IMR-90 (cell line): ENCODE measurements around the gene HUWE1. TPM values are rescaled to one million over a fixed set of nuclear protein-coding genes. Genes with fewer than 3 reads are reported as not detected.

Experiments used
- ATAC-seq: fragments of 200-7000 bp; cut with Tn5 transposase; 2 replicates; pipeline ENCODE4 v1.9.1; 2020; ENCODE audit warnings: low read depth, mild to moderate bottlenecking, moderate library complexity
- BruUV-seq: library from RNA; stranded (reverse); fragments of 400-500 nt; replicated peaks from 2 replicates; lab custom pipeline; 2021; lab: Mats Ljungman, UMichigan
- CTCF ChIA-PET: fragments of 300-600 bp; formaldehyde crosslinking; extraction: SDS; loops from one replicate; lab custom pipeline; 2021; ENCODE audit warnings: antibody characterized with exemption; lab: Yijun Ruan, JAX
- POLR2A ChIA-PET: fragments of 300-600 bp; sonication (Branson Sonifier 250); formaldehyde crosslinking; loops from one replicate; lab custom pipeline; 2022; ENCODE audit warnings: antibody characterized with exemption; ENCODE audit not compliant: unreplicated experiment; lab: Charles Lee
- DNase-seq: peaks from one replicate; pipeline ENCODE4 v3.0.0; 2013
- H2AFZ ChIP-seq: replicated peaks from 2 replicates; pipeline ENCODE3; 2013; ENCODE audit warnings: low read length, mild to moderate bottlenecking; ENCODE audit not compliant: poor library complexity
- H2AK5ac ChIP-seq: 2 replicates; pipeline ENCODE4 v1.6.1; 2013; ENCODE audit warnings: low read depth, low read length, inconsistent platforms
- H2AK9ac ChIP-seq: replicated peaks from 2 replicates; pipeline ENCODE3; 2013; ENCODE audit warnings: mild to moderate bottlenecking, low read depth, low read length, moderate library complexity; ENCODE audit not compliant: poor library complexity
- H2BK120ac ChIP-seq: 2 replicates; pipeline ENCODE4 v1.6.1; 2013; ENCODE audit warnings: low read depth, low read length, inconsistent platforms
- H2BK15ac ChIP-seq: 3 replicates; pipeline ENCODE4 v1.6.1; 2013; ENCODE audit warnings: low read depth, low read length, inconsistent platforms
- H2BK20ac ChIP-seq: 2 replicates; pipeline ENCODE4 v1.6.1; 2013; ENCODE audit warnings: low read depth, mild to moderate bottlenecking, inconsistent platforms, low read length, moderate library complexity
- H2BK5ac ChIP-seq: 2 replicates; pipeline ENCODE4 v1.6.1; 2013; ENCODE audit warnings: mild to moderate bottlenecking, low read depth, low read length, inconsistent platforms; ENCODE audit not compliant: poor library complexity, severe bottlenecking
- H3K14ac ChIP-seq: replicated peaks from 2 replicates; pipeline ENCODE4 v1.6.1; 2013; ENCODE audit warnings: low read depth, low read length, inconsistent platforms
- H3K18ac ChIP-seq: 2 replicates; pipeline ENCODE4 v1.6.1; 2013; ENCODE audit warnings: low read depth, low read length, control low read depth
- H3K23ac ChIP-seq: 2 replicates; pipeline ENCODE4 v1.6.1; 2013; ENCODE audit warnings: low read depth, low read length, inconsistent platforms
- H3K27ac ChIP-seq: 2 replicates; pipeline ENCODE4 v1.5.1; 2013; ENCODE audit warnings: mild to moderate bottlenecking, control low read depth, low read length; ENCODE audit not compliant: insufficient read depth
- H3K27me3 ChIP-seq: 2 replicates; pipeline ENCODE4 v1.6.1; 2013; ENCODE audit warnings: low read length; ENCODE audit not compliant: control insufficient read depth, insufficient read depth
- H3K36me3 ChIP-seq: 2 replicates; pipeline ENCODE4 v1.6.1; 2013; ENCODE audit warnings: low read length, mixed read lengths; ENCODE audit not compliant: control insufficient read depth, insufficient read depth
- H3K4ac ChIP-seq: 2 replicates; pipeline ENCODE4 v1.6.1; 2013; ENCODE audit warnings: low read depth, low read length, inconsistent platforms
- H3K4me1 ChIP-seq: 2 replicates; pipeline ENCODE4 v1.6.1; 2013; ENCODE audit warnings: low read length, mixed read lengths; ENCODE audit not compliant: control insufficient read depth, insufficient read depth
- H3K4me2 ChIP-seq: 2 replicates; pipeline ENCODE4 v1.6.1; 2013; ENCODE audit warnings: low read depth, mild to moderate bottlenecking, control low read depth, low read length, moderate library complexity
- H3K4me3 ChIP-seq: 2 replicates; pipeline ENCODE4 v1.5.1; 2013; ENCODE audit warnings: low read depth, mild to moderate bottlenecking, control low read depth, low read length, moderate library complexity; ENCODE audit not compliant: insufficient read depth
- H3K56ac ChIP-seq: 2 replicates; pipeline ENCODE4 v1.6.1; 2013; ENCODE audit warnings: low read length, inconsistent platforms; ENCODE audit not compliant: insufficient read depth; ENCODE audit errors: extremely low read depth
- H3K79me1 ChIP-seq, 2 experiments: 2 replicates each; pipeline ENCODE4 v1.6.1; 2013; ENCODE audit warnings: low read length in 2 of 2, inconsistent platforms in 1 of 2, low read depth in 1 of 2
- H3K9ac ChIP-seq: 2 replicates; pipeline ENCODE4 v1.6.1; 2013; ENCODE audit warnings: low read depth, low read length, control low read depth
- H3K9me1 ChIP-seq: 2 replicates; pipeline ENCODE4 v1.6.1; 2013; ENCODE audit warnings: low read length, inconsistent platforms; ENCODE audit not compliant: insufficient read depth
- H3K9me3 ChIP-seq: 2 replicates; pipeline ENCODE4 v1.6.1; 2013; ENCODE audit warnings: low read length; ENCODE audit not compliant: control insufficient read depth, insufficient read depth
- H4K20me1 ChIP-seq: 2 replicates; pipeline ENCODE4 v1.6.1; 2013; ENCODE audit warnings: low read length, inconsistent platforms; ENCODE audit not compliant: insufficient read depth
- H4K5ac ChIP-seq: 2 replicates; pipeline ENCODE4 v1.6.1; 2013; ENCODE audit warnings: mild to moderate bottlenecking, low read depth, low read length, control low read depth
- H4K8ac ChIP-seq, 2 experiments: 2 replicates each; pipeline ENCODE4 v1.6.1; 2013; ENCODE audit warnings: low read depth in 2 of 2, low read length in 2 of 2, control low read depth in 1 of 2, inconsistent platforms in 1 of 2
- H4K91ac ChIP-seq: 2 replicates; pipeline ENCODE4 v1.6.1; 2013; ENCODE audit warnings: low read depth, low read length, inconsistent platforms; ENCODE audit not compliant: insufficient read depth
- BHLHE40 ChIP-seq: fragments of 150-350 bp; IDR thresholded peaks from 2 replicates; pipeline ENCODE4 v1.6.1; 2016; ENCODE audit warnings: mild to moderate bottlenecking, low read depth, low read length
- CHD1 ChIP-seq: IDR thresholded peaks from 2 replicates; pipeline ENCODE4 v1.6.1; 2012; ENCODE audit warnings: low read depth, low read length, improper control_type of control experiment
- MAFK ChIP-seq: IDR thresholded peaks from 2 replicates; pipeline ENCODE4 v1.6.1; 2012; ENCODE audit warnings: low read depth, low read length, improper control_type of control experiment
- MAZ ChIP-seq: IDR thresholded peaks from 2 replicates; pipeline ENCODE4 v1.6.1; 2012; ENCODE audit warnings: low read depth, mild to moderate bottlenecking, low read length, improper control_type of control experiment, moderate library complexity, borderline replicate concordance
- MXI1 ChIP-seq: IDR thresholded peaks from 2 replicates; pipeline ENCODE4 v1.6.1; 2012; ENCODE audit warnings: low read depth, mild to moderate bottlenecking, low read length, moderate library complexity, borderline replicate concordance
- NFE2L2 ChIP-seq: fragments of 150-350 bp; IDR thresholded peaks from 2 replicates; pipeline ENCODE4 v1.6.1; 2016; ENCODE audit warnings: low read depth, mild to moderate bottlenecking, low read length
- POLR2A ChIP-seq: IDR thresholded peaks from 2 replicates; pipeline ENCODE4 v1.6.1; 2012; ENCODE audit warnings: mild to moderate bottlenecking, low read depth, low read length
- RCOR1 ChIP-seq: IDR thresholded peaks from 2 replicates; pipeline ENCODE4 v1.6.1; 2012; ENCODE audit warnings: mild to moderate bottlenecking, low read length, improper control_type of control experiment; ENCODE audit not compliant: insufficient replicate concordance
- RFX5 ChIP-seq: IDR thresholded peaks from 2 replicates; pipeline ENCODE4 v1.8.0; 2012; ENCODE audit warnings: low read depth, mild to moderate bottlenecking, low read length, moderate library complexity
- WGBS, 2 experiments: methylation state at CpG; one replicate each; pipeline versions ENCODE4 v1.1.5 to v1.1.7; 2013; ENCODE audit warnings: missing lambda C conversion rate in 2 of 2; ENCODE audit not compliant: insufficient read length in 1 of 2; ENCODE audit errors: extremely low coverage in 2 of 2; 5-methylcytosine and 5-hydroxymethylcytosine counted together
- dilution Hi-C: fragments of 300-500 bp; cut with HindIII; formaldehyde crosslinking; loops from one replicate; pipeline ENCODE4 v1.14.3; 2018; ENCODE audit warnings: low sequenced_read_pairs; ENCODE audit not compliant: unreplicated experiment
- in situ Hi-C: fragments of 300-500 bp; cut with MboI; formaldehyde crosslinking; loops from 3 replicates; pipeline ENCODE4 v1.14.3; 2019; ENCODE audit warnings: low sequenced_read_pairs, inconsistent platforms, mixed read lengths
- intact Hi-C: fragments of 100-400 bp; cut with micrococcal nuclease; formaldehyde crosslinking; loops from 2 replicates; pipeline ENCODE4 v1.10.0; 2022
- polyA plus RNA-seq, 3 experiments: library from polyadenylated mRNA; depleted of rRNA; stranded (reverse); fragments of >200 nt; gene quantifications; 2 replicates each; pipeline ENCODE4 v1.2.3, GENCODE V29; 2012; ENCODE audit warnings: low replicate concordance in 1 of 3
- total RNA-seq: library from RNA; depleted of rRNA; stranded (reverse); fragments of >200 nt; gene quantifications from 2 replicates; pipeline ENCODE4 v1.2.3, GENCODE V29; 2012
- TF ChIP-seq, protein P1 (sequence below): fragments of 150-350 bp; IDR thresholded peaks from 2 replicates; pipeline ENCODE4 v1.6.1; 2017; ENCODE audit warnings: mild to moderate bottlenecking, antibody characterized with exemption, low read length, low read depth

Gene HUWE1
- total and polyA plus RNA-seq, 2 of the 4 experiments (the other 2 are of a cell fraction): 47.6 to 57.7 TPM

DNA sequence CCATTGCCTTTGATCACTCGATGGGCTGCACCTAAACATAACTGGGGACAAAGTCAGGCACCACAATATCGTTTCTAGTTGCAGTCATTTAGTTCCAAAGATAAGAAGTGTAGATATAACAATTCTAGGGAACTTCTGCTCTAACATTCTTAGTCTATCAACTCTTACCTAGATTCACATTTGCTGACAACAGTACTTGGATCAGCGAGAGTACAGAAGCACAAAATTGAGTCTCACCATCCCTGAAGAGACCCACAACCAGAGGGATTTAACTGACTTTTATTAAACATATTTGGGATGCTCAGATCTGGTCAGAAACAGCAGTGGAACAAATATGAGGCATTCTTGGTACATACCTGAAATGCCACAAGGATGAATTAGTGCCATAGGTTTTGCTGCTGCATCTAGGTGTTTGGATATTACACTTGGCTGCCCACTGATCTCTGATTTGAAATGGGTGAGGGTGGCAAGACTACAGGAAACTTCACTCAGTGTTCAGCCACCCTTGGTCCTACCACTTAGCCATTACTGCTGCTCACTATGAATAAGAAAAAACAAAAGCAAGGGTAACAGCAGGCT, 28.9 kb upstream of the HUWE1 start:
- intact Hi-C loops: no loop called here
- TF ChIP-seq MAFK (no peak), BHLHE40 (no peak), NFE2L2 (no peak), MXI1 (no peak), POLR2A (no peak), RCOR1 (no peak), RFX5 (no peak), CHD1 (no peak), MAZ (no peak)
- TF ChIP-seq, protein P1, sequence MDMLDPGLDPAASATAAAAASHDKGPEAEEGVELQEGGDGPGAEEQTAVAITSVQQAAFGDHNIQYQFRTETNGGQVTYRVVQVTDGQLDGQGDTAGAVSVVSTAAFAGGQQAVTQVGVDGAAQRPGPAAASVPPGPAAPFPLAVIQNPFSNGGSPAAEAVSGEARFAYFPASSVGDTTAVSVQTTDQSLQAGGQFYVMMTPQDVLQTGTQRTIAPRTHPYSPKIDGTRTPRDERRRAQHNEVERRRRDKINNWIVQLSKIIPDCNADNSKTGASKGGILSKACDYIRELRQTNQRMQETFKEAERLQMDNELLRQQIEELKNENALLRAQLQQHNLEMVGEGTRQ: no peak
- Histone ChIP-seq H3K14ac (no peak overlapping the region), H4K5ac (no peak overlapping the region), H3K9me1 (0 out of 2 replicates have a peak, but pooled peaks cover 3% of the 10 kb centered on the region), H3K9me3 (no peaks in the 10 kb centered on the region), H3K4me1 (peaks cover 6% of the 10 kb centered on the region; the same call in 1 of the 2 replicates), H2AK9ac (no peak overlapping the region), H3K18ac (no peak overlapping the region), H4K8ac (no peak overlapping the region), H2AFZ (peak overlapping the region; percentile 84), H3K4ac (no peak overlapping the region), H3K56ac (no peak overlapping the region), H4K20me1 (no peaks in the 10 kb centered on the region), H3K9ac (no peak overlapping the region), H2BK20ac (no peak overlapping the region), H2BK15ac (no peak overlapping the region), H3K23ac (no peak overlapping the region), H3K4me2 (no peak overlapping the region; the same call in 1 of the 2 replicates), H2AK5ac (no peak overlapping the region), H3K27ac (no peak overlapping the region), H3K79me1 (no peaks in the 10 kb centered on the region), H3K27me3 (peaks cover 6% of the 10 kb centered on the region), H3K4me3 (no peak overlapping the region), H3K36me3 (no peaks in the 10 kb centered on the region), H4K91ac (no peak overlapping the region), H2BK120ac (no peak overlapping the region), H2BK5ac (no peak overlapping the region)
- ChIA-PET CTCF (no interaction called here), POLR2A (no interaction called here)
- DNase-seq (no peak), ATAC-seq (no peak)
- no CpG with 5 or more reads among the region's 3 CpGs for WGBS, 2 experiments
- dilution Hi-C loops: no loop called here
- in situ Hi-C loops: no loop called here
- BruUV-seq: no TSS peak
